Measurements from ENCODE around the gene EPDR1. TPM values are rescaled to one million over a fixed set of nuclear protein-coding genes. Genes with fewer than 3 reads are reported as not detected.

EPDR1 gene
- total RNA-seq, 4 donors from 2014 or later: 14.4 to 30.4 (median 24.1) TPM

DNA sequence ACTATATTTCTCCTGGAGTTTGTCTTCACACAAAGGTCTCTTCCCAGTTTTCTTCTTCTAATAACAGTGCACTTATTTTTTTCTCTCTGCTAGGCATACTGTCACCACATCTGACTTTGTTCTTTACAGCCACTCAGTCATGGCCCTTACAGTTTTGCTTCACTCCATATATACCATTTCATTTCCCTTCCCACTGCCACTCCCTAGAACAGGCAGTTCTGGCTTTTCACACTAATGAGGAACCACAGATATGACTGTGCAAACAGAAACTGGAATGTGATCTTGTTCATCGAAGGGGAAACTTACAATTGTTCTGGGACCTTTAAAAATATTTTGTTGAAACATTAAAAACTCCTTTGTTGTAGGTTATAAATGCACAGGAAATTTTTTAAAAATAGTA, 67.3 kb downstream of the EPDR1 start:
- intact Hi-C loops (cut with DNase I; ENCODE audit: low total_unique reads): no loop called here
- no peaks in the 10 kb centered on the region for H3K36me3 ChIP-seq
- H3K4me1 ChIP-seq: no peaks in the 10 kb centered on the region
- H3K27ac ChIP-seq: peak overlapping the region in 1 of 2 donors; percentile 63
- no peak for DNase-seq
- no peak overlapping the region for H3K4me3 ChIP-seq
- no peak for TF ChIP-seq POLR2A (IDR thresholded peaks at IDR 0.05)
- TF ChIP-seq, protein P1, sequence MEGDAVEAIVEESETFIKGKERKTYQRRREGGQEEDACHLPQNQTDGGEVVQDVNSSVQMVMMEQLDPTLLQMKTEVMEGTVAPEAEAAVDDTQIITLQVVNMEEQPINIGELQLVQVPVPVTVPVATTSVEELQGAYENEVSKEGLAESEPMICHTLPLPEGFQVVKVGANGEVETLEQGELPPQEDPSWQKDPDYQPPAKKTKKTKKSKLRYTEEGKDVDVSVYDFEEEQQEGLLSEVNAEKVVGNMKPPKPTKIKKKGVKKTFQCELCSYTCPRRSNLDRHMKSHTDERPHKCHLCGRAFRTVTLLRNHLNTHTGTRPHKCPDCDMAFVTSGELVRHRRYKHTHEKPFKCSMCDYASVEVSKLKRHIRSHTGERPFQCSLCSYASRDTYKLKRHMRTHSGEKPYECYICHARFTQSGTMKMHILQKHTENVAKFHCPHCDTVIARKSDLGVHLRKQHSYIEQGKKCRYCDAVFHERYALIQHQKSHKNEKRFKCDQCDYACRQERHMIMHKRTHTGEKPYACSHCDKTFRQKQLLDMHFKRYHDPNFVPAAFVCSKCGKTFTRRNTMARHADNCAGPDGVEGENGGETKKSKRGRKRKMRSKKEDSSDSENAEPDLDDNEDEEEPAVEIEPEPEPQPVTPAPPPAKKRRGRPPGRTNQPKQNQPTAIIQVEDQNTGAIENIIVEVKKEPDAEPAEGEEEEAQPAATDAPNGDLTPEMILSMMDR (IDR thresholded peaks at IDR 0.05): no peak
- H3K9me3 ChIP-seq: no peaks in the 10 kb centered on the region
- no peaks in the 10 kb centered on the region for H3K27me3 ChIP-seq

DNA sequence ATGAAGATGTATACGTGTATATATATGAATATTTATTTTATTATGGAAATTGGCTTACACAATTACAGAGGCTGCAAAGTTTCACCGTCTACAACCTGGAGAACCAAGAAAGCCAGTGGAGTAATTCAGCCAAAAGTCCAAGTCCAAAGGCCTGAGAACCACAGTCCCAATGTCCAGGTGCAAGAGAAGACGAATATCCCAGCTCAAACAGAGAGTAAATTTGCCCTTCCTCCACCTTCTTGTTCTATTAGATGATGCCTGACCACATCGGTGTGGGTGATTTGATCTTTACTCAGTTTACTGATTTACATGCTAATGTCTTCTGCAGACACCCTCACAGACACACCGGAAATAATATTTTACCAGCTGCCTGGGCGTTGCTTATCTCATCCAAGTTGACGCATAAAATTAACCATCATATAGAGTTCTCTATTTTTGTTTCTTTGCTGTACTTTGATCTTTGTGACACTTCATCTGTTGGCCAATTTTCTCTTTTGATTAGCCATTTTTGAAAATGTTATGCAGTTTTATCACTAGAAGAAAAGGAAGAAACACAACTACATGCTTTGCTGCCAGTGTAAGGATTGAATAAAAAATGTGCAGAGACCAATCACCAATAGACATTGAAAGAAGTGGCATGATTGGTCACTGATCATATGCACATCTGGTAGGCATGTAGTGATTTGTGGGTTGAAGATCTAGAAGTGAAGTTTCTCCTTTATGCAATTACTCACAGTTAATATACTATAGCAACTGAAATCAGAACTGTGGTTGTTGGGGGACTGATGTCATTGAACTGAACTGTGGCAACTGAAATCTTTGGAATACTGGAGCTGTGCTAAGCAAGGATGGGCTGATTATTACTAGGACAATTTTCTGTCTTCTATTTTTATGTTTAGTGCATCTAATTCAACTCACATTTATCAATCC, 68.5 kb downstream of the EPDR1 start:
- no peak for DNase-seq
- intact Hi-C loops (cut with DNase I; ENCODE audit: low total_unique reads): no loop called here
- H3K27me3 ChIP-seq: no peaks in the 10 kb centered on the region

DNA sequence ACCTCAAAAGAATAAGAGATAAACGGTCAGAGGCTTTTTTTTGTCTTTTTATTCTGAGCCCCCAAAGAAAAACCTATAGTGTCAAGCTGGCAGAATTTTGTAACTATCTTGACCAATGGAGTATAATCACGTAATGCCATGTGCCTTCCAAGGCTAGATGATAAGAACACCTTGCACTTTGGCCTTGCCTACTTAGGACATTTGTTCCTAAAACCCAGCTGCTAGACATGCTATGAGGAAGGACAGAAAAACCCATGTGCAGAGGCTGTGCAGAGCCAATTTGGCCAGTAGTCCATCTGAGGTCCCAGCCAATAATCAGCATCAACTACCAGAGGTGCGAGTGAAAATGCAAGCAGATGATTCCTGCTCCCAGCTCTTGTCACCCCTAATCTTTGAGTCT, 69.9 kb downstream of the EPDR1 start:
- Histone ChIP-seq H3K9me3 (no peaks in the 10 kb centered on the region), H3K4me1 (no peaks in the 10 kb centered on the region), H3K27ac (no peak overlapping the region), H3K4me3 (no peak overlapping the region), H3K27me3 (no peaks in the 10 kb centered on the region), H3K36me3 (no peaks in the 10 kb centered on the region)
- DNase-seq: no peak
- TF ChIP-seq, protein P1 (IDR thresholded peaks at IDR 0.05): no peak
- no peak for TF ChIP-seq POLR2A (IDR thresholded peaks at IDR 0.05)
- intact Hi-C loops (cut with DNase I; ENCODE audit: low total_unique reads): no loop called here

More for the DNA sequence above, 68.5 kb downstream of the EPDR1 start:
- H3K9me3 ChIP-seq: no peaks in the 10 kb centered on the region
- H3K4me3 ChIP-seq: no peak overlapping the region
- H3K36me3 ChIP-seq: no peaks in the 10 kb centered on the region
- H3K27ac ChIP-seq: no peak overlapping the region
- no peak for TF ChIP-seq POLR2A (IDR thresholded peaks at IDR 0.05)
- TF ChIP-seq, protein P1 (IDR thresholded peaks at IDR 0.05): no peak
- no peaks in the 10 kb centered on the region for H3K4me1 ChIP-seq

DNA sequence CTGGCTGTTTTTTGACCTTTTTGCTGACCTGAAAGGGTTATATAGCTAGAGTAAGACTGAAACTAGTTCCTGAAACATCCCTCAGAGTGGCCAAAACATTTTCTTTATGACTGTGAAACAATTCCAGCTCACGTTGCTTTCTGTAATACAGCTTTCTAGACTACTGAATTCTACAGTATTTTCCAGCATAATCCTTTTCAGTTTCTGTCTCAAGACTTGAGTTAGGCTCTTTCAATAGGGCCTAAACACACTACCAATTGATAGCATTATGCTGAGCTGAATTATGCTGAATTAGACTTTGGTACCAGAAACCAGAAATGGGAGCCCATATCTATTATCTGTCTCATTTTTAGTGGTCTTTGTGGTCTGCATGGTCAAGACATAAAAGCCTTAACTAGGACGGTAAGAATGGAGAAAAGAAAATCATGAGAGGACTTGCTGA, 72.6 kb downstream of the EPDR1 start:
- Histone ChIP-seq H3K27ac (no peak overlapping the region), H3K36me3 (no peaks in the 10 kb centered on the region), H3K4me1 (no peaks in the 10 kb centered on the region), H3K27me3 (no peaks in the 10 kb centered on the region), H3K4me3 (no peak overlapping the region), H3K9me3 (no peaks in the 10 kb centered on the region)
- no peak for DNase-seq
- no peak for TF ChIP-seq POLR2A (IDR thresholded peaks at IDR 0.05)
- TF ChIP-seq, protein P1 (IDR thresholded peaks at IDR 0.05): no peak
- intact Hi-C loops (cut with DNase I; ENCODE audit: low total_unique reads): no loop called here

DNA sequence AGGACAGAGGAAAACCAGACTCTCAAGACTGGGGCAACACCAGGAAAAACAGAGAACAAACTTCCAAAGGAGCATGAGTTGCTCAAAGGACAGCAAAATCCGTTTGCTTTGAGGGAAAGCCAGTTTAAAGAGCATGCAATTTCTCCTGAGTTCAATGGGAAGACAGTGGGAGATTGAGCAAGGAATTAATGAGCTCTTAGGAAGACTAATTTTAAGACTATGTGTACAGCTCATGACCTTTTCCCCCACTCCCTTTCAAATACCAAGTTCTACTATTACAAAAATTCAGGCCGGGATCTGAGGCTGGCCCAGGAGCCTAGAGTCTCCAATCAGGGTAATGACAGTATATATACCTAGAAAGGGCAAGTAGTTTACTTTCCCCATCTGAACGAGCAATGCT, 79.2 kb downstream of the EPDR1 start:
- H3K4me1 ChIP-seq: peaks cover 0 to 10% of the 10 kb centered on the region in 2 donors
- H3K9me3 ChIP-seq: no peaks in the 10 kb centered on the region
- TF ChIP-seq POLR2A (IDR thresholded peaks at IDR 0.05): no peak
- TF ChIP-seq, protein P1 (IDR thresholded peaks at IDR 0.05): no peak
- intact Hi-C loops (cut with DNase I; ENCODE audit: low total_unique reads): no loop called here
- H3K4me3 ChIP-seq: no peak overlapping the region
- no peak for DNase-seq
- peak overlapping the region; percentile 54 to 56 for H3K27ac ChIP-seq
- no peaks in the 10 kb centered on the region for H3K36me3 ChIP-seq
- H3K27me3 ChIP-seq: no peaks in the 10 kb centered on the region

All from uterus (tissue), 4 donors.